Lower lobe of right lung (tissue), 2 donors: Measurements from ENCODE around the gene RALB. TPM values are rescaled to one million over a fixed set of nuclear protein-coding genes. Genes with fewer than 3 reads are reported as not detected.

Experiments used
- ATAC-seq, 2 donors: fragments of 200-7000 bp; cut with Tn5 transposase; one replicate each; pipeline ENCODE4 v1.9.1; 2020 to 2022; ENCODE audit warnings: mild to moderate bottlenecking in 2 of 2, moderate library complexity in 2 of 2
- DNase-seq: peaks from one replicate; pipeline ENCODE4 v3.0.0-alpha.2; 2020
- H3K27ac ChIP-seq: fragments of 200-600 bp; one replicate; pipeline ENCODE4 v1.8.0; 2022
- H3K27me3 ChIP-seq: fragments of 200-600 bp; one replicate; pipeline ENCODE4 v1.8.0; 2022; ENCODE audit warnings: low read depth
- H3K36me3 ChIP-seq: fragments of 200-600 bp; one replicate; pipeline ENCODE4 v1.8.0; 2022; ENCODE audit warnings: mild to moderate bottlenecking
- H3K4me1 ChIP-seq: fragments of 200-600 bp; one replicate; pipeline ENCODE4 v1.8.0; 2022
- H3K4me3 ChIP-seq: fragments of 200-600 bp; one replicate; pipeline ENCODE4 v1.8.0; 2022; ENCODE audit warnings: mild to moderate bottlenecking
- H3K9me3 ChIP-seq: fragments of 200-600 bp; one replicate; pipeline ENCODE4 v1.8.0; 2022
- CTCF ChIP-seq: fragments of 200-600 bp; IDR thresholded peaks from one replicate; pipeline ENCODE4 v1.8.0; 2022; ENCODE audit warnings: antibody characterized with exemption, mild to moderate bottlenecking
- intact Hi-C: fragments of 100-400 bp; cut with DNase I; formaldehyde crosslinking; loops from one replicate; pipeline ENCODE4 v1.11.0; 2022
- total RNA-seq: library from RNA; stranded (reverse); fragmentation: NEBNext Ultra II Directional; extraction: Animal tissue kit (Norgen Biotek cat#: 25700); gene quantifications from one replicate; pipeline ENCODE4 v1.2.1, GENCODE V29; 2021
- donor health status: DM: no; HTN: yes; CAD: no; lungs with severe emphysema.

The RALB gene
- total RNA-seq, 1 donor from 2014 or later, result 65.8 TPM

- Histone ChIP-seq H3K27ac (no peak overlapping the region), H3K4me3 (no peak overlapping the region), H3K4me1 (peaks cover 30% of the 10 kb centered on the region), H3K9me3 (peaks cover 4% of the 10 kb centered on the region), H3K27me3 (no peaks in the 10 kb centered on the region), H3K36me3 (no peaks in the 10 kb centered on the region)
- DNase-seq (no peak), ATAC-seq (no peak)
- TF ChIP-seq CTCF, result no peak
- intact Hi-C loops, result no loop called here
These were observed 25.3 kb upstream of the RALB start for GRCh38 chr2:120227111-120227991.

- DNase-seq (no peak), ATAC-seq (no peak)
- Histone ChIP-seq H3K4me3 (no peak overlapping the region), H3K27me3 (no peaks in the 10 kb centered on the region), H3K4me1 (peaks cover 33% of the 10 kb centered on the region), H3K27ac (no peak overlapping the region), H3K9me3 (no peaks in the 10 kb centered on the region), H3K36me3 (no peaks in the 10 kb centered on the region)
- intact Hi-C loops, result no loop called here
- no peak for TF ChIP-seq CTCF
These were observed 24.1 kb upstream of the RALB start for GRCh38 chr2:120228503-120228902.

- ATAC-seq, result no peak
- no peak overlapping the region for H3K27ac ChIP-seq
- no peak overlapping the region for H3K4me3 ChIP-seq
- no peaks in the 10 kb centered on the region for H3K27me3 ChIP-seq
- no peaks in the 10 kb centered on the region for H3K36me3 ChIP-seq
- peaks cover 24% of the 10 kb centered on the region for H3K4me1 ChIP-seq
- TF ChIP-seq CTCF, result no peak
- no peak for DNase-seq
- intact Hi-C loops, result no loop called here
- H3K9me3 ChIP-seq, result no peaks in the 10 kb centered on the region
These were observed 23.3 kb upstream of the RALB start for GRCh38 chr2:120229341-120229740.

GRCh38 chr2:120230515-120231471 lies 21.9 kb upstream of the RALB start:
- Histone ChIP-seq H3K36me3 (no peaks in the 10 kb centered on the region), H3K9me3 (no peaks in the 10 kb centered on the region), H3K27ac (peak overlapping the region; percentile 50), H3K4me1 (peaks cover 21% of the 10 kb centered on the region), H3K27me3 (no peaks in the 10 kb centered on the region), H3K4me3 (peak overlapping the region; percentile 56)
- DNase-seq (no peak), ATAC-seq (peak in 1 of 2 donors; percentile 17)
- intact Hi-C loops, result no loop called here
- no peak for TF ChIP-seq CTCF

- Histone ChIP-seq H3K27me3 (no peaks in the 10 kb centered on the region), H3K4me1 (peaks cover 21% of the 10 kb centered on the region), H3K27ac (peak overlapping the region; percentile 83), H3K9me3 (no peaks in the 10 kb centered on the region), H3K36me3 (no peaks in the 10 kb centered on the region), H3K4me3 (peak overlapping the region; percentile 56)
- no peak for DNase-seq
- ATAC-seq, result peak; percentile 24 to 39
- intact Hi-C loops, result no loop called here
- no peak for TF ChIP-seq CTCF
These were observed 21.1 kb upstream of the RALB start for GRCh38 chr2:120231564-120231973.
